ENCODE data around the gene TJAP1. TPM values are rescaled to one million over a fixed set of nuclear protein-coding genes. Genes with fewer than 3 reads are reported as not detected.

TJAP1 gene
- total and polyA plus RNA-seq, 2 of the 8 experiments (the other 6 are each of a cell fraction or from before 2014, with no cell fraction given) = 30.7 to 40.4 TPM

GRCh38 chr6:43540507-43540906, 63.1 kb downstream of the TJAP1 start (continued):
- TF ChIP-seq, protein P1, sequence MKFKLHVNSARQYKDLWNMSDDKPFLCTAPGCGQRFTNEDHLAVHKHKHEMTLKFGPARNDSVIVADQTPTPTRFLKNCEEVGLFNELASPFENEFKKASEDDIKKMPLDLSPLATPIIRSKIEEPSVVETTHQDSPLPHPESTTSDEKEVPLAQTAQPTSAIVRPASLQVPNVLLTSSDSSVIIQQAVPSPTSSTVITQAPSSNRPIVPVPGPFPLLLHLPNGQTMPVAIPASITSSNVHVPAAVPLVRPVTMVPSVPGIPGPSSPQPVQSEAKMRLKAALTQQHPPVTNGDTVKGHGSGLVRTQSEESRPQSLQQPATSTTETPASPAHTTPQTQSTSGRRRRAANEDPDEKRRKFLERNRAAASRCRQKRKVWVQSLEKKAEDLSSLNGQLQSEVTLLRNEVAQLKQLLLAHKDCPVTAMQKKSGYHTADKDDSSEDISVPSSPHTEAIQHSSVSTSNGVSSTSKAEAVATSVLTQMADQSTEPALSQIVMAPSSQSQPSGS (IDR thresholded peaks at IDR 0.05; ENCODE audit: low read length) = no peak
- TF ChIP-seq SIX5 (IDR thresholded peaks at IDR 0.05; ENCODE audit: low read depth, low read length) (no peak), GABPA (IDR thresholded peaks at IDR 0.05; ENCODE audit: borderline replicate concordance, insufficient read depth, low read length) (no peak), CHD1 (IDR thresholded peaks at IDR 0.05; ENCODE audit: low read depth, low read length) (no peak), TAF1 (IDR thresholded peaks at IDR 0.05; ENCODE audit: low read depth, low read length) (no peak), ASH2L (IDR thresholded peaks at IDR 0.05; ENCODE audit: low read length) (no peak), SP4 (IDR thresholded peaks at IDR 0.05; ENCODE audit: low read length) (no peak)

All from H1 (cell line).